Karpas-422 (cell line): ENCODE measurements around the gene ARFIP1. TPM values are rescaled to one million over a fixed set of nuclear protein-coding genes. Genes with fewer than 3 reads are reported as not detected.

Experiments used
- DNase-seq: peaks from one replicate; pipeline ENCODE4 v3.0.0-alpha.2; 2015
- H2AFZ ChIP-seq: fragments of 200-600 bp; sonication (generic); 2 replicates; pipeline ENCODE4 v1.6.1; 2014; ENCODE audit warnings: antibody characterized with exemption, low read length, mixed read lengths
- H3K27ac ChIP-seq: fragments of 200-600 bp; sonication (generic); 2 replicates; pipeline ENCODE4 v1.5.1; 2014; ENCODE audit warnings: mild to moderate bottlenecking, low read length, moderate library complexity
- H3K27me3 ChIP-seq: fragments of 200-600 bp; sonication (generic); 2 replicates; pipeline ENCODE4 v1.6.1; 2014; ENCODE audit warnings: low read length, mixed read lengths
- H3K36me3 ChIP-seq: fragments of 200-600 bp; sonication (generic); 2 replicates; pipeline ENCODE4 v1.6.1; 2014; ENCODE audit warnings: low read length, mixed read lengths; ENCODE audit not compliant: insufficient read depth
- H3K4me1 ChIP-seq: fragments of 200-600 bp; sonication (generic); 2 replicates; pipeline ENCODE4 v1.6.1; 2014; ENCODE audit warnings: mild to moderate bottlenecking, low read length, mixed read lengths
- H3K4me2 ChIP-seq: fragments of 200-600 bp; sonication (generic); 2 replicates; pipeline ENCODE4 v1.6.1; 2014; ENCODE audit warnings: low read length, low read depth, mild to moderate bottlenecking; ENCODE audit not compliant: poor library complexity, severe bottlenecking
- H3K4me3 ChIP-seq: fragments of 200-600 bp; sonication (generic); 2 replicates; pipeline ENCODE4 v1.5.1; 2014; ENCODE audit warnings: mild to moderate bottlenecking, antibody characterized with exemption, low read length, mixed read lengths
- H3K79me2 ChIP-seq: fragments of 200-600 bp; sonication (generic); 2 replicates; pipeline ENCODE4 v1.6.1; 2014; ENCODE audit warnings: mild to moderate bottlenecking, low read length, mixed read lengths
- H3K9ac ChIP-seq: fragments of 200-600 bp; sonication (generic); 2 replicates; pipeline ENCODE4 v1.6.0; 2014; ENCODE audit warnings: low read length
- H3K9me2 ChIP-seq: fragments of 200-600 bp; sonication (generic), shearing (Covaris generic); replicated peaks from 2 replicates; pipeline ENCODE4 v1.6.0; 2014; ENCODE audit warnings: mild to moderate bottlenecking, low read length, moderate library complexity; ENCODE audit not compliant: insufficient read depth
- H3K9me3 ChIP-seq: fragments of 300-700, 200-600 bp; sonication (generic); 2 replicates; pipeline ENCODE4 v1.6.1; 2014; ENCODE audit warnings: low read length, mixed read lengths
- H4K20me1 ChIP-seq: fragments of 200-600 bp; sonication (generic); 2 replicates; pipeline ENCODE4 v1.6.1; 2014; ENCODE audit warnings: mild to moderate bottlenecking, antibody characterized with exemption, low read length, low read depth; ENCODE audit not compliant: insufficient read depth
- total RNA-seq: library from RNA; depleted of rRNA; stranded (reverse); fragments of >200 nt; shearing (Covaris generic); gene quantifications from 2 replicates; pipeline ENCODE4 v1.2.3, GENCODE V29; 2014; ENCODE audit warnings: low replicate concordance

Gene ARFIP1
- total RNA-seq, 1 experiment from 2014 or later, result 81.7 TPM

DNA sequence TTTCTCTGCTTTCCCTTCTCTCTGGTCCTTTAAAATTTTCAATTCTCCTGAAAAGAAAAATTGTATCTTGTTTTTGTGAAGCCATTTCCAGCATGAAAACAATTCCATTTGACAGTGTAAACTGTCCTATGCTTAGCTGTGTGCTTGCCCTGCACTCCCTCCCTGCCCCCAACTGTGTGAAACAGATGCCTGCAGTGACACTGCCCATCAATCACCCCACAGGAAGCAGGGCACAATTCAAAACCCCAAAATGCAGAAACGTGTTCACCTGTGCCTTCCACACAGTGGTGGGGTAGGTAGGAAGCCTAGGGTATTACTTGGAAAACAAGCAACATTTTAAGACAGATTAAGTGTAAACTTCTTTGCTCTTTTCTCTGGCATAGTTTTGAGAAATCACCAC lies 150.1 kb downstream of the ARFIP1 start:
- H3K36me3 ChIP-seq, result no peaks in the 10 kb centered on the region
- H3K4me2 ChIP-seq, result no peak overlapping the region
- no peak for DNase-seq
- H4K20me1 ChIP-seq, result no peaks in the 10 kb centered on the region
- no peaks in the 10 kb centered on the region for H3K79me2 ChIP-seq
- no peak overlapping the region for H3K9ac ChIP-seq
- H2AFZ ChIP-seq, result no peak overlapping the region
- no peak overlapping the region for H3K27ac ChIP-seq
- H3K4me3 ChIP-seq, result no peak overlapping the region
- no peaks in the 10 kb centered on the region for H3K27me3 ChIP-seq
- no peaks in the 10 kb centered on the region for H3K9me3 ChIP-seq
- no peaks in the 10 kb centered on the region for H3K9me2 ChIP-seq
- H3K4me1 ChIP-seq, result no peaks in the 10 kb centered on the region; the same call in 1 of the 2 replicates

GRCh38 chr4:152935143-152935542 lies 155.4 kb downstream of the ARFIP1 start:
- H3K4me2 ChIP-seq, result no peak overlapping the region
- no peaks in the 10 kb centered on the region for H3K27me3 ChIP-seq
- no peak for DNase-seq
- H3K36me3 ChIP-seq, result no peaks in the 10 kb centered on the region
- no peaks in the 10 kb centered on the region for H3K79me2 ChIP-seq
- H3K9me3 ChIP-seq, result no peaks in the 10 kb centered on the region
- H3K9me2 ChIP-seq, result no peaks in the 10 kb centered on the region
- no peak overlapping the region for H2AFZ ChIP-seq
- H3K9ac ChIP-seq, result no peak overlapping the region
- H3K4me1 ChIP-seq, result no peaks in the 10 kb centered on the region; the same call in 1 of the 2 replicates
- H3K4me3 ChIP-seq, result no peak overlapping the region
- peaks cover 5% of the 10 kb centered on the region; the same call in 1 of the 2 replicates for H4K20me1 ChIP-seq
- no peak overlapping the region for H3K27ac ChIP-seq

GRCh38 chr4:152935631-152936445 lies 156.1 kb downstream of the ARFIP1 start, which contains the start of gene FHDC1:
Gene FHDC1, plus strand, starts transcription at chr4:152936323. Its CDS starts 6,735 bp downstream, at chr4:152943058.
- Histone ChIP-seq H3K4me3 (peak within 1 kb of the TSS; percentile 26; the same call in 1 of the 2 replicates), H4K20me1 (peaks cover 5% of the 10 kb centered on the region; the same call in 1 of the 2 replicates), H3K9ac (no peak within 1 kb of the TSS), H3K27ac (no peak within 1 kb of the TSS), H3K36me3 (no peaks in the 10 kb centered on the region), H3K4me2 (peak within 1 kb of the TSS; percentile 34), H3K27me3 (no peaks in the 10 kb centered on the region), H3K9me2 (no peaks in the 10 kb centered on the region), H3K9me3 (no peaks in the 10 kb centered on the region), H3K79me2 (no peaks in the 10 kb centered on the region), H2AFZ (no peak within 1 kb of the TSS), H3K4me1 (no peaks in the 10 kb centered on the region; the same call in 1 of the 2 replicates)
- no peak for DNase-seq

DNA sequence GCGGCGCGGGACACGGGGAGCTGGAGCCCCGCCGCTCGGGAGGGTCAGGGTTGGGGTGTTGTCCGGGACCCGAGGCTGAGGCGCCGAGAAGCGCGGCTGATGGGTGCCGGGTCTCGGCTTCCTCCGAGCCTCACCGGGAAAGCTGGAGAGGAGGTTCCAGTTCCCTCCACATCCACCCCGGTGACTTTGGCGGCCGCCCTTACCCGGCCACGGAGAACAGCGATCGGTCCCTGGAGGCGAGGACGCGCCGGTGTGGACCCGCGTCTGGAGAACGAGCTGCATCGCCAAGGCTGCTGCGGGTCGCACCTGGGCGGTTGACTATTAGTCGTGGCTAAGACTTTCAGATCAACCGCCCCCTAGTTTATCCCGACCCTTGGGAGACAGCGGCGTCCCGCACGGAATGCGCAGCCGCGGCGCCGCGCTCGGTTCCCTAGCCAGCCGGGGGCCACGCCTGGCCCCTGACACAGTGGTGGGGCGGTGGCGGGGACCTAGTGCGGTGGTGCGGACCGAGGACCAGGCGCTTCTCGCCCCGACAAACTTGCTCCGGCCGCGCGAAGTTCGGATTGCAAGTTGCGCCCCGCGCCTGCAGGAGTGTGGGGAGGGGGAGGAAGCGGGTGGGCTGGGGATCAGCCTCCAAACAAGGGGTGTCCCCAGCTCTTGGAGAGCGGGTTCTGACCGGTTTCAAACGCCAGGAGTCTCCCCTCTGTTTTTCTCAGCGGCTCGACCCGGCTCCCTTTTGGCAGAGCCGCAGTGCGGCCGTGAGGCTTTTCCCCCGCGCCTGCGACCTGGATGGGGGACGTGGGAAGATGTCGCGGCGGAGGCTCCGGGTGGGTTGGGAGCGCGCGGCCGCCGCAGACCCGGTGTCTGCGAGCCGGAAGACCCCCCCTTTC lies 156.9 kb downstream of the ARFIP1 start:
- Histone ChIP-seq H4K20me1 (peaks cover 5% of the 10 kb centered on the region; the same call in 1 of the 2 replicates), H3K36me3 (no peaks in the 10 kb centered on the region), H3K79me2 (no peaks in the 10 kb centered on the region), H3K4me1 (no peaks in the 10 kb centered on the region; the same call in 1 of the 2 replicates), H3K4me3 (peak overlapping the region; percentile 26; the same call in 1 of the 2 replicates), H3K9me3 (no peaks in the 10 kb centered on the region), H3K27me3 (no peaks in the 10 kb centered on the region), H3K27ac (no peak overlapping the region), H3K9me2 (no peaks in the 10 kb centered on the region), H2AFZ (no peak overlapping the region), H3K4me2 (no peak overlapping the region), H3K9ac (no peak overlapping the region)
- DNase-seq, result no peak

GRCh38 chr4:152937336-152938236 lies 157.8 kb downstream of the ARFIP1 start:
- no peak for DNase-seq
- Histone ChIP-seq H3K36me3 (no peaks in the 10 kb centered on the region), H3K9me2 (no peaks in the 10 kb centered on the region), H4K20me1 (peaks cover 5% of the 10 kb centered on the region; the same call in 1 of the 2 replicates), H3K9me3 (no peaks in the 10 kb centered on the region), H2AFZ (no peak overlapping the region), H3K4me2 (peak overlapping the region; percentile 27), H3K27ac (no peak overlapping the region), H3K9ac (no peak overlapping the region), H3K27me3 (no peaks in the 10 kb centered on the region), H3K4me1 (no peaks in the 10 kb centered on the region; the same call in 1 of the 2 replicates), H3K4me3 (no peak overlapping the region; the same call in 1 of the 2 replicates), H3K79me2 (no peaks in the 10 kb centered on the region)

- Histone ChIP-seq H3K9me2 (no peaks in the 10 kb centered on the region), H3K27me3 (no peaks in the 10 kb centered on the region), H3K9ac (no peak overlapping the region), H3K79me2 (no peaks in the 10 kb centered on the region), H3K9me3 (no peaks in the 10 kb centered on the region), H3K4me1 (no peaks in the 10 kb centered on the region; the same call in 1 of the 2 replicates), H3K4me2 (peak overlapping the region; percentile 27), H4K20me1 (peaks cover 5% of the 10 kb centered on the region; the same call in 1 of the 2 replicates), H3K36me3 (no peaks in the 10 kb centered on the region), H3K27ac (no peak overlapping the region), H3K4me3 (no peak overlapping the region), H2AFZ (no peak overlapping the region)
- no peak for DNase-seq
Observed at GRCh38 chr4:152938237-152938947, 158.6 kb downstream of the ARFIP1 start.

- H2AFZ ChIP-seq, result no peak overlapping the region
- no peak overlapping the region for H3K4me2 ChIP-seq
- no peak overlapping the region for H3K4me3 ChIP-seq
- H3K27me3 ChIP-seq, result no peaks in the 10 kb centered on the region
- DNase-seq, result no peak
- no peaks in the 10 kb centered on the region for H3K9me3 ChIP-seq
- no peaks in the 10 kb centered on the region for H3K36me3 ChIP-seq
- no peaks in the 10 kb centered on the region for H3K9me2 ChIP-seq
- H3K9ac ChIP-seq, result no peak overlapping the region
- no peaks in the 10 kb centered on the region for H3K79me2 ChIP-seq
- H3K4me1 ChIP-seq, result no peaks in the 10 kb centered on the region; the same call in 1 of the 2 replicates
- H4K20me1 ChIP-seq, result peaks cover 5% of the 10 kb centered on the region; the same call in 1 of the 2 replicates
- H3K27ac ChIP-seq, result no peak overlapping the region
Observed at GRCh38 chr4:152939621-152940020, 159.9 kb downstream of the ARFIP1 start.
